ENCODE measurements around the gene GFRA4.

GRCh38 chr20:3658716-3659491 lies 4.3 kb downstream of the GFRA4 start:
- TF ChIP-seq CTCF (IDR thresholded peaks at IDR 0.05; ENCODE audit: poor library complexity) (no peak), EZH2 (IDR thresholded peaks at IDR 0.05; ENCODE audit: borderline replicate concordance) (no peak)
